ENCODE results near the gene AMACR.

- TF ChIP-seq, protein P1, sequence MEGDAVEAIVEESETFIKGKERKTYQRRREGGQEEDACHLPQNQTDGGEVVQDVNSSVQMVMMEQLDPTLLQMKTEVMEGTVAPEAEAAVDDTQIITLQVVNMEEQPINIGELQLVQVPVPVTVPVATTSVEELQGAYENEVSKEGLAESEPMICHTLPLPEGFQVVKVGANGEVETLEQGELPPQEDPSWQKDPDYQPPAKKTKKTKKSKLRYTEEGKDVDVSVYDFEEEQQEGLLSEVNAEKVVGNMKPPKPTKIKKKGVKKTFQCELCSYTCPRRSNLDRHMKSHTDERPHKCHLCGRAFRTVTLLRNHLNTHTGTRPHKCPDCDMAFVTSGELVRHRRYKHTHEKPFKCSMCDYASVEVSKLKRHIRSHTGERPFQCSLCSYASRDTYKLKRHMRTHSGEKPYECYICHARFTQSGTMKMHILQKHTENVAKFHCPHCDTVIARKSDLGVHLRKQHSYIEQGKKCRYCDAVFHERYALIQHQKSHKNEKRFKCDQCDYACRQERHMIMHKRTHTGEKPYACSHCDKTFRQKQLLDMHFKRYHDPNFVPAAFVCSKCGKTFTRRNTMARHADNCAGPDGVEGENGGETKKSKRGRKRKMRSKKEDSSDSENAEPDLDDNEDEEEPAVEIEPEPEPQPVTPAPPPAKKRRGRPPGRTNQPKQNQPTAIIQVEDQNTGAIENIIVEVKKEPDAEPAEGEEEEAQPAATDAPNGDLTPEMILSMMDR (IDR thresholded peaks at IDR 0.05 in 2 of 3, conservative IDR thresholded peaks at IDR 0.05 in 1 of 3; ENCODE audit: control insufficient read depth in 2 of 3, extremely low read depth in 1 of 3, insufficient read depth in 1 of 3, low read depth in 3 of 3, low read length in 3 of 3) = no peak
- TF ChIP-seq EZH2 (IDR thresholded peaks at IDR 0.05; ENCODE audit: borderline replicate concordance, control insufficient read depth, low read depth, low read length) = no peak
- TF ChIP-seq FOXM1 (IDR thresholded peaks at IDR 0.05; ENCODE audit: low read depth, low read length) = no peak
- TF ChIP-seq POLR2A (IDR thresholded peaks at IDR 0.05; ENCODE audit: low read depth, low read length) = no peak
- TF ChIP-seq BCL11A (IDR thresholded peaks at IDR 0.05; ENCODE audit: low read depth, low read length) = no peak
- TF ChIP-seq FOS (IDR thresholded peaks at IDR 0.05; ENCODE audit: borderline replicate concordance, extremely low read depth, insufficient read length) = no peak
- TF ChIP-seq BHLHE40 (IDR thresholded peaks at IDR 0.05; ENCODE audit: borderline replicate concordance in 1 of 2, low read depth in 2 of 2, low read length in 1 of 2) = no peak
- TF ChIP-seq ZBTB11 (CRISPR knock-in tag; IDR thresholded peaks at IDR 0.05) = no peak
- no peak for TF ChIP-seq CEBPB (IDR thresholded peaks at IDR 0.05; ENCODE audit: borderline replicate concordance in 1 of 2, low read depth in 2 of 2, low read length in 2 of 2)
- TF ChIP-seq TBL1XR1 (IDR thresholded peaks at IDR 0.05; ENCODE audit: low read depth, low read length) = no peak
- TF ChIP-seq POLR2AphosphoS5 (IDR thresholded peaks at IDR 0.05; ENCODE audit: low read length) = no peak
- TF ChIP-seq, protein P2, sequence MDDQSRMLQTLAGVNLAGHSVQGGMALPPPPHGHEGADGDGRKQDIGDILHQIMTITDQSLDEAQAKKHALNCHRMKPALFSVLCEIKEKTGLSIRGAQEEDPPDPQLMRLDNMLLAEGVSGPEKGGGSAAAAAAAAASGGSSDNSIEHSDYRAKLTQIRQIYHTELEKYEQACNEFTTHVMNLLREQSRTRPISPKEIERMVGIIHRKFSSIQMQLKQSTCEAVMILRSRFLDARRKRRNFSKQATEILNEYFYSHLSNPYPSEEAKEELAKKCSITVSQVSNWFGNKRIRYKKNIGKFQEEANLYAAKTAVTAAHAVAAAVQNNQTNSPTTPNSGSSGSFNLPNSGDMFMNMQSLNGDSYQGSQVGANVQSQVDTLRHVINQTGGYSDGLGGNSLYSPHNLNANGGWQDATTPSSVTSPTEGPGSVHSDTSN (IDR thresholded peaks at IDR 0.05; ENCODE audit: insufficient replicate concordance, low read depth, low read length) = no peak
- TF ChIP-seq, protein P3, sequence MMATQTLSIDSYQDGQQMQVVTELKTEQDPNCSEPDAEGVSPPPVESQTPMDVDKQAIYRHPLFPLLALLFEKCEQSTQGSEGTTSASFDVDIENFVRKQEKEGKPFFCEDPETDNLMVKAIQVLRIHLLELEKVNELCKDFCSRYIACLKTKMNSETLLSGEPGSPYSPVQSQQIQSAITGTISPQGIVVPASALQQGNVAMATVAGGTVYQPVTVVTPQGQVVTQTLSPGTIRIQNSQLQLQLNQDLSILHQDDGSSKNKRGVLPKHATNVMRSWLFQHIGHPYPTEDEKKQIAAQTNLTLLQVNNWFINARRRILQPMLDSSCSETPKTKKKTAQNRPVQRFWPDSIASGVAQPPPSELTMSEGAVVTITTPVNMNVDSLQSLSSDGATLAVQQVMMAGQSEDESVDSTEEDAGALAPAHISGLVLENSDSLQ (IDR thresholded peaks at IDR 0.05) = no peak
Observed at GRCh38 chr5:34013547-34013946, 5.7 kb upstream of the AMACR start.

Data from GM12878 (cell line).